H9 (cell line): ENCODE data around the gene CENPC. TPM values are rescaled to one million over a fixed set of nuclear protein-coding genes. Genes with fewer than 3 reads are reported as not detected.

ENCODE experiments used
- DNase-seq: peaks from one replicate; pipeline ENCODE4 v3.0.0-alpha.2; 2017
- H2AFZ ChIP-seq: one replicate; pipeline ENCODE4 v1.6.1; 2013; ENCODE audit warnings: mild to moderate bottlenecking, low read length, control low read depth, moderate library complexity
- H2AK5ac ChIP-seq: 2 replicates; pipeline ENCODE4 v1.6.1; 2013; ENCODE audit warnings: low read length, control low read depth, mixed read lengths; ENCODE audit not compliant: insufficient read length
- H2BK120ac ChIP-seq: one replicate; pipeline ENCODE4 v1.6.1; 2013; ENCODE audit warnings: low read depth, mild to moderate bottlenecking, low read length, control low read depth, inconsistent platforms; ENCODE audit not compliant: poor library complexity, severe bottlenecking
- H2BK12ac ChIP-seq: 2 replicates; pipeline ENCODE4 v1.6.1; 2013; ENCODE audit warnings: low read length, control low read depth, mixed read lengths, low read depth; ENCODE audit not compliant: insufficient read length
- H2BK15ac ChIP-seq: 2 replicates; pipeline ENCODE4 v1.6.1; 2013; ENCODE audit warnings: low read depth, low read length, control low read depth
- H2BK20ac ChIP-seq: one replicate; pipeline ENCODE4 v1.6.1; 2013; ENCODE audit warnings: low read depth, mild to moderate bottlenecking, low read length, control low read depth, inconsistent platforms; ENCODE audit not compliant: poor library complexity, severe bottlenecking
- H2BK5ac ChIP-seq: 2 replicates; pipeline ENCODE4 v1.6.1; 2013; ENCODE audit warnings: low read length, control low read depth, mixed read lengths; ENCODE audit not compliant: insufficient read length
- H3K14ac ChIP-seq: 2 replicates; pipeline ENCODE4 v1.6.1; 2013; ENCODE audit warnings: low read length, control low read depth; ENCODE audit not compliant: insufficient read depth
- H3K18ac ChIP-seq: 2 replicates; pipeline ENCODE4 v1.6.1; 2013; ENCODE audit warnings: low read depth, mild to moderate bottlenecking, mixed read lengths, low read length, control low read depth; ENCODE audit not compliant: insufficient read length
- H3K23ac ChIP-seq: 2 replicates; pipeline ENCODE4 v1.6.1; 2013; ENCODE audit warnings: low read length, control low read depth, mixed read lengths, low read depth; ENCODE audit not compliant: insufficient read length
- H3K23me2 ChIP-seq: 2 replicates; pipeline ENCODE4 v1.6.1; 2013; ENCODE audit warnings: low read depth, mild to moderate bottlenecking, mixed read lengths, low read length, control low read depth; ENCODE audit not compliant: insufficient read length, poor library complexity, severe bottlenecking
- H3K27ac ChIP-seq: 2 replicates; pipeline ENCODE4 v1.5.1; 2013; ENCODE audit warnings: low read length, control low read depth, mixed read lengths, low read depth; ENCODE audit not compliant: insufficient read length
- H3K27me3 ChIP-seq: 2 replicates; pipeline ENCODE4 v1.6.1; 2013; ENCODE audit warnings: low read length, control low read depth, inconsistent platforms; ENCODE audit not compliant: insufficient read depth
- H3K4ac ChIP-seq: 2 replicates; pipeline ENCODE4 v1.6.1; 2013; ENCODE audit warnings: low read depth, mild to moderate bottlenecking, control low read depth, inconsistent platforms, low read length, moderate library complexity
- H3K4me1 ChIP-seq: 2 replicates; pipeline ENCODE4 v1.6.1; 2013; ENCODE audit warnings: low read length, control low read depth, inconsistent platforms; ENCODE audit not compliant: insufficient read depth
- H3K4me2 ChIP-seq: 2 replicates; pipeline ENCODE4 v1.6.1; 2013; ENCODE audit warnings: low read length, control low read depth, mixed read lengths; ENCODE audit not compliant: insufficient read length, insufficient read depth
- H3K56ac ChIP-seq: 2 replicates; pipeline ENCODE4 v1.6.1; 2013; ENCODE audit warnings: low read depth, mild to moderate bottlenecking, mixed read lengths, low read length, control low read depth; ENCODE audit not compliant: insufficient read length
- H3K79me1 ChIP-seq: 2 replicates; pipeline ENCODE4 v1.6.1; 2013; ENCODE audit warnings: low read depth, mild to moderate bottlenecking, moderate library complexity, low read length, control low read depth, inconsistent platforms; ENCODE audit not compliant: insufficient read depth, poor library complexity, severe bottlenecking
- H3K79me2 ChIP-seq: 2 replicates; pipeline ENCODE4 v1.6.1; 2013; ENCODE audit warnings: low read length, control low read depth, inconsistent platforms; ENCODE audit not compliant: insufficient read depth
- H3K9ac ChIP-seq: 2 replicates; pipeline ENCODE4 v1.6.1; 2013; ENCODE audit warnings: low read length, control low read depth, mixed read lengths; ENCODE audit not compliant: insufficient read length; ENCODE audit errors: extremely low read depth
- H3K9me3 ChIP-seq: one replicate; pipeline ENCODE4 v1.6.1; 2013; ENCODE audit warnings: low read depth, low read length, inconsistent platforms; ENCODE audit not compliant: control insufficient read depth
- H3T11ph ChIP-seq: one replicate; pipeline ENCODE4 v1.6.1; 2013; ENCODE audit warnings: mild to moderate bottlenecking, low read length, control low read depth, inconsistent platforms
- H4K20me1 ChIP-seq: one replicate; pipeline ENCODE4 v1.6.1; 2013; ENCODE audit not compliant: control insufficient read depth, insufficient read length, insufficient read depth
- H4K5ac ChIP-seq: 2 replicates; pipeline ENCODE4 v1.6.1; 2013; ENCODE audit warnings: low read depth, mild to moderate bottlenecking, mixed read lengths, low read length, control low read depth; ENCODE audit not compliant: insufficient read length
- H4K8ac ChIP-seq: replicated peaks from 2 replicates; pipeline ENCODE4 v1.6.1; 2013; ENCODE audit warnings: low read length, control low read depth, mixed read lengths, low read depth; ENCODE audit not compliant: insufficient read length
- H4K91ac ChIP-seq: 2 replicates; pipeline ENCODE4 v1.6.1; 2013; ENCODE audit warnings: low read depth, mild to moderate bottlenecking, moderate library complexity, mixed read lengths, low read length, control low read depth; ENCODE audit not compliant: insufficient read length
- H3K27ac Mint-ChIP-seq, 3 experiments: 2 replicates in 2 of 3; 3 replicates in 1 of 3; pipeline ENCODE4 v1.8.0; 2020 to 2021; ENCODE audit warnings: mixed read lengths in 3 of 3, mild to moderate bottlenecking in 1 of 3, moderate library complexity in 1 of 3
- H3K27me3 Mint-ChIP-seq: 2 replicates; pipeline ENCODE4 v1.8.0; 2021; ENCODE audit warnings: low read depth, mild to moderate bottlenecking, moderate library complexity, mixed read lengths
- H3K36me3 Mint-ChIP-seq, 3 experiments: 2 replicates in 2 of 3; 3 replicates in 1 of 3; pipeline ENCODE4 v1.8.0; 2020 to 2021; ENCODE audit warnings: low read depth in 3 of 3, mixed read lengths in 3 of 3; ENCODE audit not compliant: insufficient read depth in 1 of 3
- H3K4me1 Mint-ChIP-seq, 2 experiments: 2 replicates each; pipeline ENCODE4 v1.8.0; 2020; ENCODE audit warnings: mixed read lengths in 2 of 2
- H3K4me3 Mint-ChIP-seq, 2 experiments: 2 replicates in 1 of 2; 3 replicates in 1 of 2; pipeline ENCODE4 v1.8.0; 2020 to 2021; ENCODE audit warnings: mild to moderate bottlenecking in 2 of 2, mixed read lengths in 2 of 2, moderate library complexity in 1 of 2
- H3K9me3 Mint-ChIP-seq, 2 experiments: 2 replicates in 1 of 2; 3 replicates in 1 of 2; pipeline ENCODE4 v1.8.0; 2020; ENCODE audit warnings: mild to moderate bottlenecking in 2 of 2, mixed read lengths in 2 of 2, moderate library complexity in 1 of 2
- WGBS: extraction: QIAGEN DNeasy Blood & Tissue Kit; methylation state at CpG from one replicate; pipeline ENCODE4 v1.1.7; 2013; ENCODE audit warnings: missing lambda C conversion rate, low lambda C conversion rate, mixed read lengths; ENCODE audit not compliant: insufficient read length; ENCODE audit errors: extremely low coverage; 5-methylcytosine and 5-hydroxymethylcytosine counted together
- total RNA-seq: library from RNA; stranded (reverse); gene quantifications from 2 replicates; pipeline ENCODE4 v1.2.1, GENCODE V29; 2021
- TF ChIP-seq, protein P1 (sequence below): fragments of 200-600 bp; sonication (generic); conservative IDR thresholded peaks from 3 replicates; pipeline ENCODE4 v1.8.0; 2021; ENCODE audit warnings: antibody characterized with exemption, mild to moderate bottlenecking

CENPC gene
- total RNA-seq, 1 experiment from 2014 or later: 18.8 TPM

DNA sequence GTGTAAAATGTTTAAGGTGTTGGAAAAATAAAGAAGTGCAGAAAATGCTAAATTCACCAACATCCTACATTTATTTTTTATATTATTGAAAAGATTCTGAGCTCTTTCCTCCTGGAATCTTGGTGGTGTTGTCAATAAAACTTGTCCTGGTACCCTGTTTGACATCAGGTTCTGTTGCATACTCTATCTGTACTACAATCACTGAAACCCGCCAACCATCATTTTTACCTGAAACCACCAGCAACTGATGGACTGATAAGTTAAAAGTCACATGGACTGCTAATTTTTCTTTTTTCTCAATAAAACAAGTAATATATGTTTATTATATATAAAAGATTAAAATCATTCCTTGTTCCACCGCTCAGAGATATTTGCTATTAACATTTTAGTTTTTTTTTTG, 36.6 kb upstream of the CENPC start:
- no peak overlapping the region for H3K4ac ChIP-seq
- no peaks in the 10 kb centered on the region for H4K20me1 ChIP-seq
- no peaks in the 10 kb centered on the region for H3K27me3 ChIP-seq
- no peak overlapping the region for H3K4me2 ChIP-seq
- no peaks in the 10 kb centered on the region for H3K79me1 ChIP-seq
- no peaks in the 10 kb centered on the region for H3K79me2 ChIP-seq
- H2BK5ac ChIP-seq: no peak overlapping the region
- H4K91ac ChIP-seq: no peak overlapping the region
- H3T11ph ChIP-seq: no peak overlapping the region
- DNase-seq: no peak
- H3K9me3 Mint-ChIP-seq: no peaks in the 10 kb centered on the region
- no peaks in the 10 kb centered on the region for H3K23me2 ChIP-seq
- no peaks in the 10 kb centered on the region for H3K36me3 Mint-ChIP-seq
- no peak overlapping the region for H3K27ac ChIP-seq
- no peaks in the 10 kb centered on the region for H3K4me1 ChIP-seq
- no peak overlapping the region for H2BK12ac ChIP-seq
- H4K8ac ChIP-seq: no peak overlapping the region
- no peak overlapping the region for H3K56ac ChIP-seq
- H2BK15ac ChIP-seq: no peak overlapping the region
- no peak overlapping the region for H3K23ac ChIP-seq
- no peak overlapping the region for H2BK120ac ChIP-seq
- no peak overlapping the region for H3K18ac ChIP-seq
- H3K14ac ChIP-seq: no peak overlapping the region
- no peak overlapping the region for H4K5ac ChIP-seq
- H3K4me1 Mint-ChIP-seq: no peaks in the 10 kb centered on the region
- H3K27me3 Mint-ChIP-seq: no peaks in the 10 kb centered on the region
- H3K27ac Mint-ChIP-seq: no peak overlapping the region
- no peaks in the 10 kb centered on the region for H3K9me3 ChIP-seq
- H3K9ac ChIP-seq: no peak overlapping the region
- H2AK5ac ChIP-seq: no peak overlapping the region
- no peak overlapping the region for H2BK20ac ChIP-seq
- WGBS: no CpG with 5 or more reads among the region's 2 CpGs
- H2AFZ ChIP-seq: no peak overlapping the region
- TF ChIP-seq, protein P1, sequence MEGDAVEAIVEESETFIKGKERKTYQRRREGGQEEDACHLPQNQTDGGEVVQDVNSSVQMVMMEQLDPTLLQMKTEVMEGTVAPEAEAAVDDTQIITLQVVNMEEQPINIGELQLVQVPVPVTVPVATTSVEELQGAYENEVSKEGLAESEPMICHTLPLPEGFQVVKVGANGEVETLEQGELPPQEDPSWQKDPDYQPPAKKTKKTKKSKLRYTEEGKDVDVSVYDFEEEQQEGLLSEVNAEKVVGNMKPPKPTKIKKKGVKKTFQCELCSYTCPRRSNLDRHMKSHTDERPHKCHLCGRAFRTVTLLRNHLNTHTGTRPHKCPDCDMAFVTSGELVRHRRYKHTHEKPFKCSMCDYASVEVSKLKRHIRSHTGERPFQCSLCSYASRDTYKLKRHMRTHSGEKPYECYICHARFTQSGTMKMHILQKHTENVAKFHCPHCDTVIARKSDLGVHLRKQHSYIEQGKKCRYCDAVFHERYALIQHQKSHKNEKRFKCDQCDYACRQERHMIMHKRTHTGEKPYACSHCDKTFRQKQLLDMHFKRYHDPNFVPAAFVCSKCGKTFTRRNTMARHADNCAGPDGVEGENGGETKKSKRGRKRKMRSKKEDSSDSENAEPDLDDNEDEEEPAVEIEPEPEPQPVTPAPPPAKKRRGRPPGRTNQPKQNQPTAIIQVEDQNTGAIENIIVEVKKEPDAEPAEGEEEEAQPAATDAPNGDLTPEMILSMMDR: no peak
- no peak overlapping the region for H3K4me3 Mint-ChIP-seq
